Activated CD4-positive, alpha-beta memory T cell treated with anti-CD3 and anti-CD28 coated beads, Interleukin-2, amount 10 ng/mL, durations not matched to agents 7 days and 5 days (primary cell): Measurements from ENCODE around the gene RBM33. TPM values are rescaled to one million over a fixed set of nuclear protein-coding genes. Genes with fewer than 3 reads are reported as not detected.

Experiments
- CTCF ChIA-PET: fragments of 350-600 bp; sonication (Branson Sonifier 250); formaldehyde crosslinking; loops from one replicate; lab custom pipeline; 2021; ENCODE audit warnings: antibody characterized with exemption, inconsistent platforms; lab: Charles Lee
- POLR2A ChIA-PET: fragments of 350-600 bp; sonication (Branson Sonifier 250); formaldehyde crosslinking; loops from one replicate; lab custom pipeline; 2021; ENCODE audit warnings: antibody characterized with exemption; lab: Charles Lee
- DNase-seq: peaks from one replicate; pipeline ENCODE4 v3.0.0-alpha.2; 2020
- H3K27ac Mint-ChIP-seq: one replicate; pipeline ENCODE4 v1.8.0; 2021; ENCODE audit warnings: mild to moderate bottlenecking, mixed read lengths
- H3K27me3 Mint-ChIP-seq: one replicate; pipeline ENCODE4 v1.8.0; 2021; ENCODE audit warnings: mixed read lengths
- H3K36me3 Mint-ChIP-seq: one replicate; pipeline ENCODE4 v1.8.0; 2021; ENCODE audit warnings: low read depth, mixed read lengths
- H3K4me1 Mint-ChIP-seq: one replicate; pipeline ENCODE4 v1.8.0; 2021; ENCODE audit warnings: mixed read lengths
- H3K4me3 Mint-ChIP-seq: one replicate; pipeline ENCODE4 v1.8.0; 2021; ENCODE audit warnings: mild to moderate bottlenecking, mixed read lengths
- H3K9me3 Mint-ChIP-seq: one replicate; pipeline ENCODE4 v1.8.0; 2021; ENCODE audit warnings: mixed read lengths
- total RNA-seq, 2 experiments: library from RNA; stranded (reverse); gene quantifications; one replicate each; pipeline ENCODE4 v1.2.3, GENCODE V29; 2021

RBM33 gene
- total RNA-seq, 2 experiments from 2014 or later, result 75.8 to 76.5 TPM

DNA sequence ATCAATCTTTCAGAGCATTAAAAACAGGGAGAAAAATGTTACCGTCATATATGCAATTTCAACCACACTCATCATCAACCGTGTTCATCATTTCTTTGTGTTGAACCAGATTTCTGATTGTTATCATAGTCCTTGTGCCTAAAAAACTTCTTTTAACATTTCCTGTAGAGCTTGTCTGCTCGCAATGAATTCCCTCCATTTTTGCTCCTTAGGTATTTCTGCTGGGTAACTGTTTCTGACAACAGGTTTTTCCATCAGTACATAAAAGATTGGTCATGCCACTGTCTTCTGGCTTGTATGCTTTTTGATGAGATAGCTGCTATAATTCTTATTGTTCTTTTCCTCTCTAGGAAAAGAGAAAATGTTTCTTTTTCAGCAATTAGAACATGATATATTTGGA, 8.6 kb upstream of the RBM33 start:
- CTCF ChIA-PET, result interaction anchor here (1.1 kb wide), 1 partner anchor 17 kb away, joined by 3 read pairs; no protein-coding TSS in a partner anchor
- H3K27ac Mint-ChIP-seq, result no peak overlapping the region
- DNase-seq, result no peak
- H3K4me1 Mint-ChIP-seq, result no peaks in the 10 kb centered on the region
- H3K9me3 Mint-ChIP-seq, result peaks cover 28% of the 10 kb centered on the region
- H3K36me3 Mint-ChIP-seq, result peaks cover 27% of the 10 kb centered on the region
- peaks cover 42% of the 10 kb centered on the region for H3K27me3 Mint-ChIP-seq
- POLR2A ChIA-PET, result interaction anchor here (1.2 to 1.6 kb wide), 2 partner anchors 9 to 16 kb away, joined by 3 to 8 read pairs; partner anchors contain the start of gene RBM33
- H3K4me3 Mint-ChIP-seq, result no peak overlapping the region

DNA sequence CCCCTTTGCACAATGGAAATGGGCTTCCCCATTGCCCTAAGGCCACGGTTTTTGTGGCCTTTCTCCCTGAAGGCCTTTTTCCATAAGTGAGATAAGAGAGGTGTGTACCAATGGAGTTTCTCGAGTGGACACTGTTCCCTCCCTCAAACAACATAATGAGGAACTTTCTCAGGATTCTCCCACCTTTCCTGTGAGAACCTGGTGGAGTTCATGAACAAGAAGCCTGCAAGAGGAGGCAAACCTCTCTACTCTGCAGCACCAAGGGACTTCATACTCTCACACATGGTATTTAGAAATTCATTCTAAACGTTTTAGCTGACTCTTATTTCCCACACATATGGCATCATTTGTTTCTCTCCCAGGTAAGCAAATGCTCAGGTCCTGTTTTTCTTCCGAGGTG, 7.3 kb upstream of the RBM33 start:
- no peak for DNase-seq
- H3K4me1 Mint-ChIP-seq, result no peaks in the 10 kb centered on the region
- no peak overlapping the region for H3K4me3 Mint-ChIP-seq
- peaks cover 28% of the 10 kb centered on the region for H3K9me3 Mint-ChIP-seq
- POLR2A ChIA-PET, result no interaction called here
- H3K27ac Mint-ChIP-seq, result no peak overlapping the region
- CTCF ChIA-PET, result interaction anchor here (1.1 kb wide), 1 partner anchor 16 kb away, joined by 3 read pairs; no protein-coding TSS in a partner anchor
- peaks cover 37% of the 10 kb centered on the region for H3K27me3 Mint-ChIP-seq
- peaks cover 40% of the 10 kb centered on the region for H3K36me3 Mint-ChIP-seq

DNA sequence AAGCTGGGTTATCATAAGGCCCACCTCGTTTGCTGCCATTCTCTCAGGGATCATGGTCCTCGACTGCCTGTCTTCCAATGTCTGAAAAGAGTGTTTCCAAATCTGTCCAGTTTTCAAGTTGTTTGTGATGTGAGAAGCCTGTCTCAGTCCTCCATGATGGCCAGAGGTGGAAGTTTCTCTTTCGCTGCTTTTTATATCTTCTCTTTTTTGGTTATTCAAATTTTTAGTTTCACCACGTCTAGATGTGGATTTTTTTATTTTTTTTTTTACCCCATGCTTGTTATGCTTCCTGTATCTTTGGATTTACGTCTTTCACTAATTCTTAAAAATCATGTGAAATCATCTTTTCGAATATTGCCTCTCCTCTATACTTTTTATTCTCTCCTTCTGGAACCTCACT, 6.1 kb upstream of the RBM33 start:
- peaks cover 28% of the 10 kb centered on the region for H3K9me3 Mint-ChIP-seq

DNA sequence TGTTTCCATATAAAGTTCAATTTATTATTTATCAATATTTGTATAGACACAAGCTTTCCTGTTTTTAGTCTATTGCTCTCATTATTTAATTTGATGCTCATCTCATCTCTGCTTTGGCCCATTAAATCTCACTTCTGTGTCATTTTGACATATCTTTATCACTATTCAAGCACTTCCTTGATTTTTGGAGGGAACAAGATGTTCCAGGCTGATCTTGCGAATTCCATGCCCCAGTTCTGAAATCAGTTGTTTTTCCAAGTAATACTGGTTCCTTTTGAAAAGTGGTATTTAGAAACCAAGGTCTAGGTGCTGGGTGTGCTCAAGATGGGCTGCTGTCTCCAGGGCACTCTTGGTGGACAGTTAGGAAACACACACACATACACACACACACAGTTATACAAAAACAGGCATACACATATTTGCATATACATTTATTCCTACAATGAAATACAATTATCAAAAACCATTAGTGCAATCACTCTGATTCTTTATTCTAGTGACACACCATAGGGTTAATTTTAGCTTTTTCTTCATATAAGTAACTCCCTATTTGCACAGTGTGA, 4.4 kb upstream of the RBM33 start:
- ChIA-PET POLR2A (no interaction called here), CTCF (interaction anchor here (1.1 kb wide), 1 partner anchor 124 kb away, joined by 3 read pairs; no protein-coding TSS in a partner anchor)
- H3K36me3 Mint-ChIP-seq, result peaks cover 58% of the 10 kb centered on the region
- H3K27me3 Mint-ChIP-seq, result peaks cover 26% of the 10 kb centered on the region
- H3K9me3 Mint-ChIP-seq, result peaks cover 28% of the 10 kb centered on the region
- H3K4me3 Mint-ChIP-seq, result no peak overlapping the region
- no peak for DNase-seq
- H3K4me1 Mint-ChIP-seq, result peaks cover 13% of the 10 kb centered on the region
- H3K27ac Mint-ChIP-seq, result no peak overlapping the region

More for the DNA sequence above, 6.1 kb upstream of the RBM33 start:
- CTCF ChIA-PET, result no interaction called here
- Mint-ChIP-seq H3K4me3 (no peak overlapping the region), H3K27ac (no peak overlapping the region), H3K4me1 (peaks cover 5% of the 10 kb centered on the region), H3K27me3 (peaks cover 31% of the 10 kb centered on the region), H3K36me3 (peaks cover 48% of the 10 kb centered on the region)
- DNase-seq, result no peak
- POLR2A ChIA-PET, result no interaction called here

DNA sequence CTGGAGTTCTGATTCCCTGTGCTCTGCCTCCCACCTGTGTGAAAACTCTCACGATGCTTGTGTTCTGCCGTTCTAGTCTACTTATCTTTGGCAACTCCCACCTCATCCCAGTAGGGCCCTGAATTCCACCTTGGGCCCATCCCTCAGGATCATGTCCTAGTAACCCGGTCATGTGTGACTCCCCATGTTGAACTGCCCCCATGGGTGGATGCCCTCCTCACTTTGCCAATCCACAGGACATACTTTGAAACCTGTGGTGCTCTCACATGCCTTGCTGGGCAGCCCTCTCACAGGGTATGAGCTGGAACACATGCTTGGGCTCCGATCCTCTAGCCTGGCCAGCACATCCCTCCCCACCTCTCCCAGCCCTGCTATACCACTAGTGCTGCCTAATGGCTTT, 3.8 kb upstream of the RBM33 start:
- Mint-ChIP-seq H3K9me3 (peaks cover 28% of the 10 kb centered on the region), H3K27ac (no peak overlapping the region), H3K27me3 (peaks cover 25% of the 10 kb centered on the region), H3K4me1 (peaks cover 18% of the 10 kb centered on the region), H3K36me3 (peaks cover 60% of the 10 kb centered on the region), H3K4me3 (no peak overlapping the region)
- CTCF ChIA-PET, result no interaction called here
- POLR2A ChIA-PET, result no interaction called here
- no peak for DNase-seq

DNA sequence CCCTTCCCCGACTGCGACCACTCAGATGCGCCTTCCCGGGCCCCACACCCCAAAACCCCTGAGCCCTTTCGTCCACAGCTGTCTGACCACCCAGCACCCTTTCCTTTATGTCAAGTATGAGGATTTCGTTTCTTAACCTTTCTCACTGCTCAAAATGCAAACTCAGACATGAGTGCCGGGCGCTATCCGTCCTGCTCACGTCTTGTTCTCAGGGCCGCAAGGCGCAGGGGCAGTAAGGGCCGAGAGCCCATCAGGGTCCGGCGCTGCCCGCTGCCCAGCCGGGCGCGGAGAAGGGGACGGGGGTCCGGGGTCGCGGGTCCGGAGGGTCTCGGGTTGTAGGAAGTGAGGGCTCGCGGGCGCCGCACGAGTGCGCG, 670 bp upstream of the RBM33 start:
- CTCF ChIA-PET, result interaction anchor here (1.2 to 2.0 kb wide), 2 partner anchors 45 to 90 kb away, joined by 4 to 8 read pairs; no protein-coding TSS in a partner anchor
- Mint-ChIP-seq H3K27me3 (no peaks in the 10 kb centered on the region), H3K27ac (peak overlapping the region; percentile 95), H3K36me3 (peaks cover 79% of the 10 kb centered on the region), H3K9me3 (peaks cover 10% of the 10 kb centered on the region), H3K4me1 (peaks cover 45% of the 10 kb centered on the region), H3K4me3 (peak overlapping the region; percentile 98)
- POLR2A ChIA-PET, result interaction anchor here (0.6 to 1.8 kb wide), 29 partner anchors 8 to 1306 kb away, joined by 3 to 19 read pairs (median 4); partner anchors contain the start of genes INSIG1, NOM1 and PAXIP1
- no peak for DNase-seq

DNA sequence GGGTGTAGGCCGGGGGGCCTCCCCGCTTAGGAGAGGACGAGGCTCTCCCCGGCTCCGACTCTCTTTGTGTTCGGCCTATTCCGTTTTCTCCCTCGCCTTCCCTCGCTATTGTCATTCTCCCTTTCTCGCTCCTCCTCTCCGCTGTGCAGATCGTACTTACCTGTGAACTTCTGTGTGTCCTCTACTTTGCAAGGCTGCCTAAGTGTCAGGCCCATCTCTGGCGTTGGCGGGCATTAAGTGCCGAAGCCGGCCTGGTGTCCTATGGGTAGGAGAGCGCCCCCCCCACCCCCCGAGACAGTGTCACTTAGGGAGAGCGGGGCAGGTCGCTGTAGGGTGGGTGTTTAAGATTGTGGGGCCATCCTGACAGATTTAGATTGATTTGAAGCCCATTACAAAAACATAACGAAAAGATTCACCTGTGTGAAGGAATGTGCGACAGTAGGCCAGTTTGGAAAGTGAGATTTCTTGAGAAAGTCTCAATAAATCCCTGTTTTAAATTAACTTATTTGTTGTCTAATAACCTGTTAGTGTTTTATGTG, 579 bp downstream of the RBM33 start:
- CTCF ChIA-PET, result interaction anchor here (2.0 kb wide), 1 partner anchor 46 kb away, joined by 8 read pairs; no protein-coding TSS in a partner anchor
- DNase-seq, result peak; percentile 49
- H3K9me3 Mint-ChIP-seq, result peaks cover 15% of the 10 kb centered on the region
- peaks cover 54% of the 10 kb centered on the region for H3K4me1 Mint-ChIP-seq
- H3K27ac Mint-ChIP-seq, result peak overlapping the region; percentile 97
- peak overlapping the region; percentile 98 for H3K4me3 Mint-ChIP-seq
- peaks cover 82% of the 10 kb centered on the region for H3K36me3 Mint-ChIP-seq
- POLR2A ChIA-PET, result interaction anchor here (0.7 to 1.8 kb wide), 17 partner anchors 9 to 1248 kb away, joined by 3 to 19 read pairs (median 4); partner anchors contain the start of genes INSIG1, LMBR1 and PAXIP1
- H3K27me3 Mint-ChIP-seq, result no peaks in the 10 kb centered on the region

DNA sequence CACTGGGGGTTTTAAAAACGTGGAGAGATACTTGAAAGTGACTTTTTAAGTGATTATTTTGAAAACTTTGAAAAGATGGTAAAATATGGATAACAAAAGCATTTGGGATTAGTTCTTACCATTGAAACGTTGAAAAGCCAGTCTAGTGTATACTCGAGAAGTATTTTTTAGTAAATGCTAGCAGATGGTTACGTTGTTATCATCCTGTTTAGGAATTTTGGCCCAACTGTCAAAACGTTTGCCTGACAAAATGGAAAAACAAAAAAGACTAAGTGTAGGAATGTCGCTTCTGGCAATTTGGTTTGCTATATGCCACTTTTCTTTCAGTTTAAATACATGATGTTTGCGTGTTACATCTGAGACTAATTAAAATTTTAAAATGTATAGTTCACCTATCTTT, 1.2 kb downstream of the RBM33 start:
- DNase-seq, result no peak
- Mint-ChIP-seq H3K4me3 (peak overlapping the region; percentile 98), H3K27me3 (no peaks in the 10 kb centered on the region), H3K4me1 (peaks cover 59% of the 10 kb centered on the region), H3K27ac (peak overlapping the region; percentile 97), H3K36me3 (peaks cover 81% of the 10 kb centered on the region), H3K9me3 (peaks cover 18% of the 10 kb centered on the region)
- CTCF ChIA-PET, result no interaction called here
- POLR2A ChIA-PET, result no interaction called here

DNA sequence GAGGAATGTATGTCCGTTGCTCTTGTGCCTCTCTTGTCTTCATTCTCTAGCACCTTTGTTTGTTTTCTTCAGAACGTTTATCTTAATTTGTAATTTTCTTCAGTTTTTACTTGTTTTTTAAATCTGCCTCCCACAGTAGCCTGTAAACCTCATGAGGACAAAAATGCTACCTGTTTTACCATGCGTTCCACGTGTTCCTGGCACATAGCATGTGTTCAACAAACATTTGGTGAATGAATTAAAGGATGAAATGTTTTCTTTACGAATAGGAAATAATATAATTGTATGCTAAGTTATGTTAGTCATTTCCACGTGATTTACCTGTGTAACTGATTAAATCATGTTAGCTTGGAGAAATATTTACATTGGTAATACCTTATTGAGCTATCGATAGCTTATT, 2.2 kb downstream of the RBM33 start:
- H3K9me3 Mint-ChIP-seq, result peaks cover 18% of the 10 kb centered on the region
- H3K4me3 Mint-ChIP-seq, result peak overlapping the region; percentile 52
- H3K27ac Mint-ChIP-seq, result no peak overlapping the region
- no peak for DNase-seq
- peaks cover 62% of the 10 kb centered on the region for H3K4me1 Mint-ChIP-seq
- no peaks in the 10 kb centered on the region for H3K27me3 Mint-ChIP-seq
- peaks cover 77% of the 10 kb centered on the region for H3K36me3 Mint-ChIP-seq
- ChIA-PET POLR2A (no interaction called here), CTCF (no interaction called here)

DNA sequence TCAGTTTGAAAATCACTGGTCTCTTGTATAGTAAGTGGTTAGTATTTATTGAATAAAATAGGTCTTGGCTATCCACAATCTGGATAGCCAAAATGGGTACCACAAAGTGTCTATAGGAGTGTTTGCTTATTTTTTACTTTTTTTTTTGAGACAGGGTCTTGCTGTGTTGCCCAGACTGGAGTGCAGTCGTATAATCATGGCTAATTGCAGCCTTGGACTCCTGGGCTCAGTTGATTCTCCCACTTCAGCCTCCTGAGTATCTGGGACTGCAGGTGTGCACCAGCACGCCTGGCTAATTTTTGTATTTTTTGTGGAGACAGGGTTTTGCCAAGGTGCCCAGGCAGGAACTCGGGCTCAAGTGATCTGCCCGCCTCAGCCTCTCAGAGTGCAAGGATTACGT, 2.8 kb downstream of the RBM33 start:
- H3K9me3 Mint-ChIP-seq, result peaks cover 18% of the 10 kb centered on the region
- H3K4me1 Mint-ChIP-seq, result peaks cover 64% of the 10 kb centered on the region
- no peak for DNase-seq
- H3K36me3 Mint-ChIP-seq, result peaks cover 72% of the 10 kb centered on the region
- H3K27ac Mint-ChIP-seq, result no peak overlapping the region
- POLR2A ChIA-PET, result interaction anchor here (0.9 kb wide), 1 partner anchor 93 kb away, joined by 3 read pairs; no protein-coding TSS in a partner anchor
- CTCF ChIA-PET, result no interaction called here
- no peak overlapping the region for H3K4me3 Mint-ChIP-seq
- no peaks in the 10 kb centered on the region for H3K27me3 Mint-ChIP-seq

DNA sequence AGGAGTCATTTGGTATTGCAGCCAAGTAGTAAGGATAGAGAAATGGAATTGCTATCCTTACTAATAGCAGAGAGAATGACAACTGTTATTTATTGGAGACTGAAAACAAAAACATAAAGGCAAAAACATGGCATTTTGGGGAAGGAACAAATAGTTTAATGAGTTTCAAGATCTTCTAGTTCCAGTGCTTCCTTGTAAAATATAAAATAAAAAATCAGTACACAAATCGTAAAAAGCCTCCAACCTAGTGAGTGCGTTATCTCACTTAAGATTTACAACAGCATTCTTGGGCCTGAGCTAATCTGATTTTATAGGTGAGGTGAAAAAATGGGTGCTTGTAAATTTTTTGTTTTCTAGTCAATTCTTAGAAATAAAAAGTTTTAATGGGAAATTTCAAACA, 3.3 kb downstream of the RBM33 start:
- Mint-ChIP-seq H3K4me1 (peaks cover 68% of the 10 kb centered on the region), H3K9me3 (peaks cover 18% of the 10 kb centered on the region), H3K27ac (no peak overlapping the region), H3K27me3 (no peaks in the 10 kb centered on the region), H3K4me3 (no peak overlapping the region), H3K36me3 (peaks cover 72% of the 10 kb centered on the region)
- POLR2A ChIA-PET, result interaction anchor here (0.9 kb wide), 1 partner anchor 94 kb away, joined by 3 read pairs; no protein-coding TSS in a partner anchor
- no peak for DNase-seq
- CTCF ChIA-PET, result no interaction called here

DNA sequence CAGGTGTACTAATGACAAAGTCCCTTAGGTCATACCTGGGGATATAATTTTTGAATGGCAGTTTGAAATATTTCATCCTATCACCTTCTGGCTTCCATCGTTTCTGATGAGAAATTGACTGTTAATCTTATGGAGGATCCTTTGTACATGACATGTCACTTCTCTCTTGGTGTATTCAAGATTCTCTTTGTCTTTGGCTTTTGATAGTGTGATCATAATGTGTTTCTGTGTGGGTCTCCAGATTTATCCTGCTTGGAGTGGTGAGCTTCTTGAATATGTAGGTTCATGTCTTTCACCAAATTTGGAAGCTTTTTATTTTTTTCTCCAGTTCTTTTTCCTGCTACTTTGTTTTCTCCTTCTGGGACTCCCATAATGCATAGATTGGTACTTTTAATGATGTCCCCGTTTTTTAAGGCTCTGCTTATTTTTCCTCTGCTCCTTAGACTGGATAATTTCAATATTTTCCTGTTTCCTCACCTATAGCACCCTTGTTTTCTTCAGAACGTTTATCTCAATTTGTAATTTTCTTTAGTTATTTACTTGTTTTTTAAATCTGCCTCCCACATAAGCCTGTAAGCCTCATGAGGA, 4.4 kb downstream of the RBM33 start:
- DNase-seq, result no peak
- H3K27me3 Mint-ChIP-seq, result no peaks in the 10 kb centered on the region
- peaks cover 62% of the 10 kb centered on the region for H3K4me1 Mint-ChIP-seq
- H3K36me3 Mint-ChIP-seq, result peaks cover 71% of the 10 kb centered on the region
- no peak overlapping the region for H3K4me3 Mint-ChIP-seq
- H3K9me3 Mint-ChIP-seq, result peaks cover 18% of the 10 kb centered on the region
- no peak overlapping the region for H3K27ac Mint-ChIP-seq
- ChIA-PET POLR2A (interaction anchor here (1.0 to 1.5 kb wide), 2 partner anchors 11 to 30 kb away, joined by 3 to 4 read pairs; no protein-coding TSS in a partner anchor), CTCF (interaction anchor here (1.1 kb wide), 1 partner anchor 50 kb away, joined by 3 read pairs; no protein-coding TSS in a partner anchor)

DNA sequence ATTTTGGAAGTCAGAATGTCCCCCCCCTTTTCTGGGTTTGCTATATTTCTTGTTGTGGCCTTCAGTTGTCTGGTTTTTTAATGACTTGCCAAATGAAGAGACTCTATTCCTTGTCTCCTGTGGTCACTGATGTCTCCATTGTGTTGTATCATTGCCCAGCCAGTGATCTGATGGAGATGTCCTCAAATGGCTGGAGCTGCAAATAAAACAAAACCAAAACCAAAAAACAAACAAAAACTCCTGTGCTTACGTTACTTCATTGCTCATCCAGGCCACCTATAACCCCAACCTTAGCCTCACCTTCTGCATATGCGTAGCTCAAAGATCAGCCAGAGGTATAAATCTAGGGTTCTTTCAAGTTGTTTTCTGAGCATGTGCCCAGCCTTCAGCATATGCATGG, 5.1 kb downstream of the RBM33 start:
- CTCF ChIA-PET, result no interaction called here
- no peak for DNase-seq
- Mint-ChIP-seq H3K4me3 (no peak overlapping the region), H3K36me3 (peaks cover 73% of the 10 kb centered on the region), H3K9me3 (peaks cover 18% of the 10 kb centered on the region), H3K27ac (no peak overlapping the region), H3K27me3 (no peaks in the 10 kb centered on the region), H3K4me1 (peaks cover 67% of the 10 kb centered on the region)
- POLR2A ChIA-PET, result interaction anchor here (0.6 to 1.5 kb wide), 2 partner anchors 10 to 59 kb away, joined by 3 to 4 read pairs; no protein-coding TSS in a partner anchor
